ENCODE data around the gene ZNF536. TPM values are rescaled to one million over a fixed set of nuclear protein-coding genes. Genes with fewer than 3 reads are reported as not detected.

ZNF536 gene
- total and polyA plus RNA-seq, 2 donors (not counting 1 experiment from before 2014, with no cell fraction given) = 0.50 TPM; not detected in 1

DNA sequence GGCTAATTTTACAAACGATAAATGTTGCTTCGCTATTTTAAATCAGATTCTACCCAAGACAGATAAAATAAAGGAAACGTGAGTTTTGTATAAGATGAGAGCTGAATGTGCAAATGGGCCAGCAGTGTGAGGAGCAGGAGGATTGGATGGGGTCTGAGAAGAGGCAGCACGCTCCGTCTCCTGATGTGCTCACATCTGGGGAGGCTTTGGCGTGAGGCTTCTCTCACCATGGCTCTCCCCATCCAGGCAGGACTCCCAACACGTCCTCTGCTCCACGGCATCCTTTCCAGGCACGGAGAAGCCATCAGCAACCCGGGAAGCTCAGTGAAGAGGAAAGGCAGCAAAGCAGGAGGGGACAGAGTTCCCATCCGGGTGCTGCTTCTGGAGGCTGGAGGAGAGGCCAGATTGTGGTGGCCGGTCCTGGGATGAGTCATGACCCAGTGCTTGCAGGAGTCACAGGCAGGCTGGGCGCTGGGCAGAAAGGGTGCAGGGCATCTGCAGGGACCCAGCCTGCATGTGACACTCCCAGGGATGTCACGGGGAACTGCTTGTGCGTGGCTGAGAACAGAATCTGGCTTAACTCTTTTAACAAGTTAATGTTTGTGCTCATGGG lies 47.5 kb downstream of the ZNF536 start:
- Histone ChIP-seq H3K9me3 (ENCODE audit: control insufficient read depth, insufficient read depth, low read depth, low read length) (no peaks in the 10 kb centered on the region), H4K20me1 (ENCODE audit: control insufficient read depth, extremely low read depth, insufficient read depth, low read length) (no peaks in the 10 kb centered on the region), H2AFZ (ENCODE audit: low read length) (no peak overlapping the region), H3K27me3 (ENCODE audit: control insufficient read depth, insufficient read depth, low read length) (no peaks in the 10 kb centered on the region), H3K27ac (ENCODE audit: insufficient read depth, low read length) (no peak overlapping the region), H3K4me3 (replicated peaks in 1 of 4; ENCODE audit: control extremely low read depth in 1 of 4, insufficient read depth in 1 of 4, low read depth in 3 of 4, low read length in 4 of 4) (no peak overlapping the region), H3K4me2 (ENCODE audit: extremely low read depth, insufficient read depth, low read length) (peak overlapping the region; percentile 16), H3K79me2 (ENCODE audit: control insufficient read depth, insufficient read depth, low read length) (no peaks in the 10 kb centered on the region), H3K9ac (ENCODE audit: insufficient read depth, low read length) (no peak overlapping the region), H3K36me3 (ENCODE audit: control insufficient read depth, insufficient read depth, low read length) (no peaks in the 10 kb centered on the region), H3K4me1 (ENCODE audit: control insufficient read depth, extremely low read depth, insufficient read depth, low read length) (no peaks in the 10 kb centered on the region)
- no peak for DNase-seq (ENCODE audit: low read depth in 2 of 2)
- TF ChIP-seq EZH2 (IDR thresholded peaks at IDR 0.05; ENCODE audit: low read length, missing control alignments) = no peak
- TF ChIP-seq, protein P1, sequence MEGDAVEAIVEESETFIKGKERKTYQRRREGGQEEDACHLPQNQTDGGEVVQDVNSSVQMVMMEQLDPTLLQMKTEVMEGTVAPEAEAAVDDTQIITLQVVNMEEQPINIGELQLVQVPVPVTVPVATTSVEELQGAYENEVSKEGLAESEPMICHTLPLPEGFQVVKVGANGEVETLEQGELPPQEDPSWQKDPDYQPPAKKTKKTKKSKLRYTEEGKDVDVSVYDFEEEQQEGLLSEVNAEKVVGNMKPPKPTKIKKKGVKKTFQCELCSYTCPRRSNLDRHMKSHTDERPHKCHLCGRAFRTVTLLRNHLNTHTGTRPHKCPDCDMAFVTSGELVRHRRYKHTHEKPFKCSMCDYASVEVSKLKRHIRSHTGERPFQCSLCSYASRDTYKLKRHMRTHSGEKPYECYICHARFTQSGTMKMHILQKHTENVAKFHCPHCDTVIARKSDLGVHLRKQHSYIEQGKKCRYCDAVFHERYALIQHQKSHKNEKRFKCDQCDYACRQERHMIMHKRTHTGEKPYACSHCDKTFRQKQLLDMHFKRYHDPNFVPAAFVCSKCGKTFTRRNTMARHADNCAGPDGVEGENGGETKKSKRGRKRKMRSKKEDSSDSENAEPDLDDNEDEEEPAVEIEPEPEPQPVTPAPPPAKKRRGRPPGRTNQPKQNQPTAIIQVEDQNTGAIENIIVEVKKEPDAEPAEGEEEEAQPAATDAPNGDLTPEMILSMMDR (conservative IDR thresholded peaks at IDR 0.05 in 1 of 2, IDR thresholded peaks at IDR 0.05 in 1 of 2; ENCODE audit: low read depth in 1 of 2, low read length in 2 of 2) = no peak

DNA sequence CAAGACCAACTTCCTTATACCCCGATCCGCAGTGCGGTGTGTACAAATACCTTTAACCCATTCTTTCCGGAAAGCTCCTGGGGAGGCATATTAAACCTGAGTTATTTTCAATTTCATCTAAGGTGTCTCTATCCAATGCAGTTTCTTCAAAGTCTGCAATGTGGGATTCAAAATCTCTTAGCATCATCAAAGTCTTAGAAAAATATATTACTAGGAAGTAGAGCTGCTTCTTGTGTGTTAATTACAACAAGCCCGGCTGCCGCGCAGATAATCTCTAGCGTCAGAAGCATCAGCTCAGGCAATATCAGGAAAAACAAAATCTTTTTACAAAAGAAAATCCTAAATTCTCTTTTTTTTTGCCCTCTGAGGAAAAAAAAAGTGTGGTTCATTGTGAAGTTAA lies 48.1 kb downstream of the ZNF536 start:
- TF ChIP-seq, protein P1 (conservative IDR thresholded peaks at IDR 0.05 in 1 of 2, IDR thresholded peaks at IDR 0.05 in 1 of 2; ENCODE audit: low read depth in 1 of 2, low read length in 2 of 2) = no peak
- TF ChIP-seq EZH2 (IDR thresholded peaks at IDR 0.05; ENCODE audit: low read length, missing control alignments) = no peak
- no peak overlapping the region for H3K4me3 ChIP-seq (replicated peaks in 1 of 4; ENCODE audit: control extremely low read depth in 1 of 4, insufficient read depth in 1 of 4, low read depth in 3 of 4, low read length in 4 of 4)
- no peaks in the 10 kb centered on the region for H3K27me3 ChIP-seq (ENCODE audit: control insufficient read depth, insufficient read depth, low read length)
- DNase-seq (ENCODE audit: low read depth in 2 of 2) = no peak
- H3K9me3 ChIP-seq (ENCODE audit: control insufficient read depth, insufficient read depth, low read depth, low read length) = no peaks in the 10 kb centered on the region
- H2AFZ ChIP-seq (ENCODE audit: low read length) = no peak overlapping the region
- no peak overlapping the region for H3K4me2 ChIP-seq (ENCODE audit: extremely low read depth, insufficient read depth, low read length)
- H3K79me2 ChIP-seq (ENCODE audit: control insufficient read depth, insufficient read depth, low read length) = no peaks in the 10 kb centered on the region
- H3K9ac ChIP-seq (ENCODE audit: insufficient read depth, low read length) = no peak overlapping the region
- H3K36me3 ChIP-seq (ENCODE audit: control insufficient read depth, insufficient read depth, low read length) = no peaks in the 10 kb centered on the region
- H3K27ac ChIP-seq (ENCODE audit: insufficient read depth, low read length) = no peak overlapping the region
- H3K4me1 ChIP-seq (ENCODE audit: control insufficient read depth, extremely low read depth, insufficient read depth, low read length) = no peaks in the 10 kb centered on the region
- H4K20me1 ChIP-seq (ENCODE audit: control insufficient read depth, extremely low read depth, insufficient read depth, low read length) = no peaks in the 10 kb centered on the region

DNA sequence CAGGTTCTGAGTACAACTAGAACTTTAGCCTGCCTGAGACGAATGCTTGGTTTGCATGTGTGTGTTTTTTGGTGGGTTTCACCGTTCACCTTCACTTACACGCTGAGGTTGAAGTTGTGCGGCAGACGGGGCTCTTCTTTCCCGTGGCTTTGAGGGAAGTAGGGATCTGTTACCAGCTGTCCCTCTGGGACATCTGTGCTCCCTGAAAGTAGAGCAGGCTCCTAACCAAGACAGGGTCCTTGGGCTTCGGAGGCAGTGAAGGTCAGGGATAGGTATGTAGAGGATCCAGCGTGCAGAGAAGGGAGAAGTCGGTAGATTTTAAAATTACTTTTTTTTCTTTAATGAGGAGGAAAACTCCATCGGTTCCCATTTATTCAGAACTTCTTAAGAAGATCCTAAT lies 48.7 kb downstream of the ZNF536 start:
- Histone ChIP-seq H3K9me3 (ENCODE audit: control insufficient read depth, insufficient read depth, low read depth, low read length) (no peaks in the 10 kb centered on the region), H2AFZ (ENCODE audit: low read length) (no peak overlapping the region), H3K4me3 (replicated peaks in 1 of 4; ENCODE audit: control extremely low read depth in 1 of 4, insufficient read depth in 1 of 4, low read depth in 3 of 4, low read length in 4 of 4) (no peak overlapping the region), H3K27ac (ENCODE audit: insufficient read depth, low read length) (no peak overlapping the region), H3K4me2 (ENCODE audit: extremely low read depth, insufficient read depth, low read length) (no peak overlapping the region), H3K9ac (ENCODE audit: insufficient read depth, low read length) (no peak overlapping the region), H3K27me3 (ENCODE audit: control insufficient read depth, insufficient read depth, low read length) (no peaks in the 10 kb centered on the region), H4K20me1 (ENCODE audit: control insufficient read depth, extremely low read depth, insufficient read depth, low read length) (no peaks in the 10 kb centered on the region), H3K4me1 (ENCODE audit: control insufficient read depth, extremely low read depth, insufficient read depth, low read length) (no peaks in the 10 kb centered on the region), H3K36me3 (ENCODE audit: control insufficient read depth, insufficient read depth, low read length) (no peaks in the 10 kb centered on the region), H3K79me2 (ENCODE audit: control insufficient read depth, insufficient read depth, low read length) (no peaks in the 10 kb centered on the region)
- no peak for DNase-seq (ENCODE audit: low read depth in 2 of 2)
- TF ChIP-seq EZH2 (IDR thresholded peaks at IDR 0.05; ENCODE audit: low read length, missing control alignments) = no peak
- TF ChIP-seq, protein P1 (conservative IDR thresholded peaks at IDR 0.05 in 1 of 2, IDR thresholded peaks at IDR 0.05 in 1 of 2; ENCODE audit: low read depth in 1 of 2, low read length in 2 of 2) = no peak
